H1 (cell line): Measurements from ENCODE around the gene SELENOS. TPM values are rescaled to one million over a fixed set of nuclear protein-coding genes. Genes with fewer than 3 reads are reported as not detected.
A peak's percentile ranks its signal among the peaks of the same experiment; 100 is the strongest.

ENCODE experiments used
- ASH2L ChIP-seq: fragments of 200-600, 300-600 bp; sonication (generic); IDR thresholded peaks from one replicate; pipeline ENCODE4 v1.7.1; 2017; ENCODE audit warnings: low read length
- CBX8 ChIP-seq: fragments of 300-800, 300-1000 bp; sonication (generic); IDR thresholded peaks from 2 replicates; pipeline ENCODE4 v1.7.1; 2016; ENCODE audit warnings: low read depth, low read length, borderline replicate concordance
- EGR1 ChIP-seq: IDR thresholded peaks from 2 replicates; pipeline ENCODE4 v1.6.1; 2011; ENCODE audit warnings: low read depth, low read length, borderline replicate concordance
- FOSL1 ChIP-seq: IDR thresholded peaks from 2 replicates; pipeline ENCODE4 v1.6.1; 2011; ENCODE audit warnings: mild to moderate bottlenecking, low read depth, low read length, moderate library complexity; ENCODE audit not compliant: insufficient read depth
- JUN ChIP-seq: IDR thresholded peaks from 2 replicates; pipeline ENCODE4 v1.6.1; 2011; ENCODE audit warnings: low read depth, mild to moderate bottlenecking, improper control_type of control experiment, low read length
- KDM5A ChIP-seq: fragments of 200-600 bp; IDR thresholded peaks from 2 replicates; pipeline ENCODE4 v1.7.1; 2012; ENCODE audit warnings: mild to moderate bottlenecking, low read length, inconsistent platforms, mixed read lengths
- RXRA ChIP-seq: IDR thresholded peaks from 2 replicates; pipeline ENCODE4 v1.6.1; 2011; ENCODE audit warnings: low read depth, mild to moderate bottlenecking, low read length, moderate library complexity; ENCODE audit not compliant: insufficient read depth
- SP2 ChIP-seq: IDR thresholded peaks from 2 replicates; pipeline ENCODE4 v1.6.1; 2012; ENCODE audit warnings: mild to moderate bottlenecking, low read length, inconsistent platforms
- TAF1 ChIP-seq: IDR thresholded peaks from 2 replicates; pipeline ENCODE4 v1.6.1; 2011; ENCODE audit warnings: mild to moderate bottlenecking, low read depth, low read length
- TCF12 ChIP-seq: IDR thresholded peaks from 2 replicates; pipeline ENCODE4 v1.6.1; 2011; ENCODE audit warnings: low read depth, mild to moderate bottlenecking, low read length
- polyA plus RNA-seq, 7 experiments: library from polyadenylated mRNA; depleted of rRNA in 3 of 7; stranded (reverse) in 5 of 7; unstranded in 2 of 7; fragments of >200 nt in 5 of 7; fragments of 200-250 nt in 2 of 7; gene quantifications; 1 replicate in 5 of 7; 2 replicates in 1 of 7; 4 replicates in 1 of 7; pipeline versions ENCODE4 v1.2.1 to v1.2.3, GENCODE V29; 2011 to 2013; ENCODE audit warnings: missing spikeins in 2 of 7, mixed read lengths in 2 of 7
- total RNA-seq: library from RNA; stranded (reverse); fragmentation: NEBNext Ultra II Directional; extraction: Animal tissue kit (Norgen Biotek cat#: 25700); gene quantifications from 2 replicates; pipeline ENCODE4 v1.2.1, GENCODE V29; 2021

The SELENOS gene
- total and polyA plus RNA-seq, 2 of the 8 experiments (the other 6 are each of a cell fraction or from before 2014, with no cell fraction given), result 45.1 to 46.0 TPM

- TF ChIP-seq RXRA (no peak), ASH2L (peak; percentile 38), TCF12 (no peak), KDM5A (no peak), EGR1 (no peak), FOSL1 (no peak), JUN (no peak), TAF1 (no peak), CBX8 (no peak), SP2 (no peak)
Observed at GRCh38 chr15:101250873-101251829, 26.1 kb downstream of the SELENOS start (continued).
